Neural cell (in vitro differentiated cells): ENCODE results near the gene LPP. TPM values are rescaled to one million over a fixed set of nuclear protein-coding genes. Genes with fewer than 3 reads are reported as not detected.

Experiments used
- H2AFZ ChIP-seq: fragments of 200-600, 300-800 bp; sonication (generic), shearing (Covaris generic); 2 replicates; pipeline ENCODE4 v1.6.0; 2014; ENCODE audit warnings: low read depth, mild to moderate bottlenecking, antibody characterized with exemption, low read length, moderate library complexity
- H3F3A ChIP-seq: fragments of 200-600 bp; shearing (Covaris generic); 2 replicates; pipeline ENCODE4 v1.6.1; 2016; ENCODE audit warnings: mild to moderate bottlenecking, moderate library complexity, mixed read lengths, antibody characterized with exemption, low read length; ENCODE audit not compliant: insufficient read depth, poor library complexity, severe bottlenecking
- H3K27ac ChIP-seq: fragments of 200-600, 300-800 bp; sonication (generic), shearing (Covaris generic); 2 replicates; pipeline ENCODE4 v1.5.1; 2014; ENCODE audit warnings: mild to moderate bottlenecking, low read length, moderate library complexity
- H3K27me3 ChIP-seq: fragments of 300-800, 200-600 bp; sonication (generic), shearing (Covaris generic); 2 replicates; pipeline ENCODE4 v1.6.0; 2014; ENCODE audit warnings: mild to moderate bottlenecking, low read depth, low read length, moderate library complexity; ENCODE audit not compliant: insufficient read depth
- H3K36me3 ChIP-seq: fragments of 300-800, 200-600 bp; sonication (generic), shearing (Covaris generic); 2 replicates; pipeline ENCODE4 v1.5.1; 2014; ENCODE audit warnings: mild to moderate bottlenecking, antibody characterized with exemption, low read length, moderate library complexity; ENCODE audit not compliant: insufficient read depth
- H3K4me2 ChIP-seq: fragments of 300-800, 200-600 bp; sonication (generic), shearing (Covaris generic); 2 replicates; pipeline ENCODE4 v1.6.0; 2014; ENCODE audit warnings: mild to moderate bottlenecking, low read length
- H3K4me3 ChIP-seq: fragments of 300-800, 200-600 bp; sonication (generic), shearing (Covaris generic); 2 replicates; pipeline ENCODE4 v1.5.1; 2014; ENCODE audit warnings: mild to moderate bottlenecking, low read length, moderate library complexity
- H3K79me2 ChIP-seq: fragments of 200-600 bp; shearing (Covaris generic); replicated peaks from 2 replicates; pipeline ENCODE4 v1.6.0; 2014; ENCODE audit warnings: mild to moderate bottlenecking, low read length, moderate library complexity; ENCODE audit not compliant: insufficient read depth
- H3K9ac ChIP-seq: fragments of 300-800, 200-600 bp; sonication (generic), shearing (Covaris generic); 2 replicates; pipeline ENCODE4 v1.6.1; 2016; ENCODE audit warnings: mild to moderate bottlenecking, low read length, mixed read lengths
- H3K9me2 ChIP-seq: fragments of 200-600 bp; shearing (Covaris generic); 2 replicates; pipeline ENCODE4 v1.6.1; 2016; ENCODE audit warnings: mild to moderate bottlenecking, low read length, mixed read lengths; ENCODE audit not compliant: insufficient read depth
- H3K9me3 ChIP-seq: fragments of 200-600, 300-800 bp; sonication (generic), shearing (Covaris generic); 2 replicates; pipeline ENCODE4 v1.6.1; 2016; ENCODE audit warnings: mild to moderate bottlenecking, mixed run types, low read length, moderate library complexity, mixed read lengths
- H4K20me1 ChIP-seq: fragments of 200-600 bp; shearing (Covaris generic); 2 replicates; pipeline ENCODE4 v1.6.1; 2016; ENCODE audit warnings: mild to moderate bottlenecking, mixed run types; ENCODE audit not compliant: insufficient read depth
- EP300 ChIP-seq: fragments of 450-650 bp; conservative IDR thresholded peaks from 2 replicates; pipeline ENCODE4 v1.6.1; 2014; ENCODE audit warnings: antibody characterized with exemption, mild to moderate bottlenecking, moderate library complexity; ENCODE audit not compliant: poor library complexity, severe bottlenecking
- EZH2 ChIP-seq: fragments of 200-600, 300-800 bp; shearing (Covaris generic), sonication (generic); IDR thresholded peaks from 2 replicates; pipeline ENCODE4 v1.6.1; 2014; ENCODE audit warnings: antibody characterized with exemption, low read length, borderline replicate concordance, mild to moderate bottlenecking; ENCODE audit not compliant: insufficient read depth, poor library complexity, severe bottlenecking
- MXI1 ChIP-seq: fragments of 450-650 bp; conservative IDR thresholded peaks from 2 replicates; pipeline ENCODE4 v1.6.1; 2014; ENCODE audit warnings: antibody characterized with exemption, mild to moderate bottlenecking; ENCODE audit not compliant: poor library complexity, severe bottlenecking
- POLR2AphosphoS5 ChIP-seq: IDR thresholded peaks from 2 replicates; pipeline ENCODE4 v1.6.1; 2012
- RAD21 ChIP-seq: fragments of 450-650 bp; conservative IDR thresholded peaks from 2 replicates; pipeline ENCODE4 v1.6.1; 2014; ENCODE audit warnings: antibody characterized with exemption, mild to moderate bottlenecking, moderate library complexity
- SMC3 ChIP-seq: fragments of 450-650 bp; conservative IDR thresholded peaks from 2 replicates; pipeline ENCODE4 v1.6.1; 2014; ENCODE audit warnings: antibody characterized with exemption, mild to moderate bottlenecking, moderate library complexity; ENCODE audit not compliant: poor library complexity
- TAF1 ChIP-seq: IDR thresholded peaks from 2 replicates; pipeline ENCODE4 v1.6.1; 2012; ENCODE audit warnings: low read depth
- polyA plus RNA-seq: library from polyadenylated mRNA; depleted of rRNA; stranded (reverse); fragments of >200 nt; gene quantifications from 2 replicates; pipeline ENCODE4 v1.2.3, GENCODE V29; 2014
- TF ChIP-seq, protein P1 (sequence below): IDR thresholded peaks from 2 replicates; pipeline ENCODE4 v1.6.1; 2012; ENCODE audit warnings: borderline replicate concordance
- TF ChIP-seq, protein P2 (sequence below): fragments of 450-650 bp; IDR thresholded peaks from 2 replicates; pipeline ENCODE4 v1.5.1; 2014; ENCODE audit warnings: antibody characterized with exemption, mild to moderate bottlenecking, moderate library complexity; ENCODE audit not compliant: poor library complexity, severe bottlenecking

Gene LPP
- polyA plus RNA-seq, 1 donor from 2014 or later = 3.0 TPM

DNA sequence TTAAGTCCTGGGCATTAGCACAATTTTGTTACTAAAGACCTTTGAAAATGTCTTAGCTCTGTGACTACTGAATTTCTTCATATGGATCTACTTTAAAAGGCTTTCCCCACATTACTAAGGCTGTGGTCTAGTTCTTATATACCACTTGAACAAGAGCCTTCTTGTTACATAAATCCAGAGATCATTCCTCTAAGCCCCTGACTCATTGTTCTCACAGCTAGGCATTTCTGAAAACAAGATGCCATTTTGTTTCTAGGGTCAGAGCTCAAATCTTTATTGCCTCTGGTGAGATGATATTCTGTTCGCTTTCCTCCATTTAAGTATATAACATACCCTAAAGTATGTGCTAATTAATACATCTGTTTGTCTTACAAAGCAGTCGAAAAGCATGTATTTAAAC lies 29.8 kb upstream of the LPP start:
- H3K36me3 ChIP-seq = no peaks in the 10 kb centered on the region
- H3K27me3 ChIP-seq = no peaks in the 10 kb centered on the region
- TF ChIP-seq EP300 = no peak
- no peak overlapping the region for H3K27ac ChIP-seq
- H3K79me2 ChIP-seq = no peaks in the 10 kb centered on the region
- no peaks in the 10 kb centered on the region for H3K9me2 ChIP-seq
- no peak overlapping the region for H2AFZ ChIP-seq
- no peak overlapping the region for H3K4me2 ChIP-seq
- H3K9ac ChIP-seq = no peak overlapping the region
- no peak overlapping the region for H3K4me3 ChIP-seq
- H4K20me1 ChIP-seq = no peaks in the 10 kb centered on the region
- H3K9me3 ChIP-seq = no peaks in the 10 kb centered on the region
- no peaks in the 10 kb centered on the region for H3F3A ChIP-seq

DNA sequence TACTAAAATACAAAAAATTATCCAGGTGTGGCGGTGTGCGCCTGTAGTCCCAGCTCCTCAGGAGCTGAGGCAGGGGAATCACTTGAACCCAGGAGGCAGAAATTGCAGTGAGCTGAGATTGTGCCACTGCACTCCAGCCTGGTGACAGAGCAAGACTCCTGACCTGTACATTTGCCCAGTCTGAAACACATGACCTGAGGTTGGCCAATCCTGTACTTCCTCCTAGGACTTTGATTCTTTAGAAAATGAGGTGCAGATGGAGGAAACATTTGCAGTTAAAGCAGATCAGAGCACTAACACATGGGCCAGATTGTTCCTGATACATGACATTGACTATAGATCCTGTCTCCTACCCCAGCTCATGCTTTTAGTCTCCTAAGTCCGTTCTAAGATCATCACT lies 28.9 kb upstream of the LPP start:
- no peaks in the 10 kb centered on the region for H3K27me3 ChIP-seq
- H3K36me3 ChIP-seq = no peaks in the 10 kb centered on the region
- H2AFZ ChIP-seq = no peak overlapping the region
- H3K9ac ChIP-seq = no peak overlapping the region
- H3K27ac ChIP-seq = no peak overlapping the region
- no peaks in the 10 kb centered on the region for H3K9me2 ChIP-seq
- H3K9me3 ChIP-seq = no peaks in the 10 kb centered on the region
- H3K4me3 ChIP-seq = no peak overlapping the region
- H3K4me2 ChIP-seq = no peak overlapping the region
- no peaks in the 10 kb centered on the region for H3K79me2 ChIP-seq
- TF ChIP-seq TAF1 = no peak
- TF ChIP-seq SMC3 = no peak
- TF ChIP-seq EP300 = no peak
- TF ChIP-seq, protein P1, sequence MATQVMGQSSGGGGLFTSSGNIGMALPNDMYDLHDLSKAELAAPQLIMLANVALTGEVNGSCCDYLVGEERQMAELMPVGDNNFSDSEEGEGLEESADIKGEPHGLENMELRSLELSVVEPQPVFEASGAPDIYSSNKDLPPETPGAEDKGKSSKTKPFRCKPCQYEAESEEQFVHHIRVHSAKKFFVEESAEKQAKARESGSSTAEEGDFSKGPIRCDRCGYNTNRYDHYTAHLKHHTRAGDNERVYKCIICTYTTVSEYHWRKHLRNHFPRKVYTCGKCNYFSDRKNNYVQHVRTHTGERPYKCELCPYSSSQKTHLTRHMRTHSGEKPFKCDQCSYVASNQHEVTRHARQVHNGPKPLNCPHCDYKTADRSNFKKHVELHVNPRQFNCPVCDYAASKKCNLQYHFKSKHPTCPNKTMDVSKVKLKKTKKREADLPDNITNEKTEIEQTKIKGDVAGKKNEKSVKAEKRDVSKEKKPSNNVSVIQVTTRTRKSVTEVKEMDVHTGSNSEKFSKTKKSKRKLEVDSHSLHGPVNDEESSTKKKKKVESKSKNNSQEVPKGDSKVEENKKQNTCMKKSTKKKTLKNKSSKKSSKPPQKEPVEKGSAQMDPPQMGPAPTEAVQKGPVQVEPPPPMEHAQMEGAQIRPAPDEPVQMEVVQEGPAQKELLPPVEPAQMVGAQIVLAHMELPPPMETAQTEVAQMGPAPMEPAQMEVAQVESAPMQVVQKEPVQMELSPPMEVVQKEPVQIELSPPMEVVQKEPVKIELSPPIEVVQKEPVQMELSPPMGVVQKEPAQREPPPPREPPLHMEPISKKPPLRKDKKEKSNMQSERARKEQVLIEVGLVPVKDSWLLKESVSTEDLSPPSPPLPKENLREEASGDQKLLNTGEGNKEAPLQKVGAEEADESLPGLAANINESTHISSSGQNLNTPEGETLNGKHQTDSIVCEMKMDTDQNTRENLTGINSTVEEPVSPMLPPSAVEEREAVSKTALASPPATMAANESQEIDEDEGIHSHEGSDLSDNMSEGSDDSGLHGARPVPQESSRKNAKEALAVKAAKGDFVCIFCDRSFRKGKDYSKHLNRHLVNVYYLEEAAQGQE = no peak
- no peak for TF ChIP-seq RAD21
- no peak for TF ChIP-seq POLR2AphosphoS5
- TF ChIP-seq, protein P2, sequence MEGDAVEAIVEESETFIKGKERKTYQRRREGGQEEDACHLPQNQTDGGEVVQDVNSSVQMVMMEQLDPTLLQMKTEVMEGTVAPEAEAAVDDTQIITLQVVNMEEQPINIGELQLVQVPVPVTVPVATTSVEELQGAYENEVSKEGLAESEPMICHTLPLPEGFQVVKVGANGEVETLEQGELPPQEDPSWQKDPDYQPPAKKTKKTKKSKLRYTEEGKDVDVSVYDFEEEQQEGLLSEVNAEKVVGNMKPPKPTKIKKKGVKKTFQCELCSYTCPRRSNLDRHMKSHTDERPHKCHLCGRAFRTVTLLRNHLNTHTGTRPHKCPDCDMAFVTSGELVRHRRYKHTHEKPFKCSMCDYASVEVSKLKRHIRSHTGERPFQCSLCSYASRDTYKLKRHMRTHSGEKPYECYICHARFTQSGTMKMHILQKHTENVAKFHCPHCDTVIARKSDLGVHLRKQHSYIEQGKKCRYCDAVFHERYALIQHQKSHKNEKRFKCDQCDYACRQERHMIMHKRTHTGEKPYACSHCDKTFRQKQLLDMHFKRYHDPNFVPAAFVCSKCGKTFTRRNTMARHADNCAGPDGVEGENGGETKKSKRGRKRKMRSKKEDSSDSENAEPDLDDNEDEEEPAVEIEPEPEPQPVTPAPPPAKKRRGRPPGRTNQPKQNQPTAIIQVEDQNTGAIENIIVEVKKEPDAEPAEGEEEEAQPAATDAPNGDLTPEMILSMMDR = no peak
- no peak for TF ChIP-seq EZH2
- TF ChIP-seq MXI1 = no peak
- no peaks in the 10 kb centered on the region for H4K20me1 ChIP-seq
- H3F3A ChIP-seq = no peaks in the 10 kb centered on the region

DNA sequence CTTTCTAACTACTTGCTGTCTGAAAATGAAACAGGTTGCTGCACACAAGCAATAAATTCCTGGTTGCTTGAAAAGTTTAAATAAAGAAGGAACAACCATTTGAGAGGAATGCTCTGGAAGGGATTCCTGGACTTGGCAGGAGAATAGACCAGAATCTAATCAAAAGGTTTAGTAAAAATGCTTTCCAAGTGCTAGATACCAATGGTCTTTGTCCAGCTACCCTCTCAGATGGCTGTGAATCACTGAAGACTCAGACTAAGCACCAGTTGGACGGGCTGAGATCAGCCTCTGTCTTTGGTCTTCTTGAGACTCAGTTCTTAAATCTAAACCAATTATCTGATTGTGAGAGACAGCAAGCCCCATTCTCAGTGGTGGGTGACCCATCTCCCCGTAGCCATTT lies 27.7 kb upstream of the LPP start:
- H3K4me2 ChIP-seq = no peak overlapping the region
- no peaks in the 10 kb centered on the region for H3K9me3 ChIP-seq
- H3K4me3 ChIP-seq = no peak overlapping the region
- no peak overlapping the region for H3K9ac ChIP-seq
- TF ChIP-seq SMC3 (no peak), EP300 (no peak), TAF1 (no peak), EZH2 (no peak), RAD21 (no peak), POLR2AphosphoS5 (no peak), MXI1 (no peak)
- TF ChIP-seq, protein P2 = no peak
- TF ChIP-seq, protein P1 = no peak
- no peaks in the 10 kb centered on the region for H4K20me1 ChIP-seq
- no peaks in the 10 kb centered on the region for H3K9me2 ChIP-seq
- H3K36me3 ChIP-seq = no peaks in the 10 kb centered on the region
- H3F3A ChIP-seq = no peaks in the 10 kb centered on the region
- no peaks in the 10 kb centered on the region for H3K27me3 ChIP-seq
- H3K79me2 ChIP-seq = no peaks in the 10 kb centered on the region
- H3K27ac ChIP-seq = no peak overlapping the region
- no peak overlapping the region for H2AFZ ChIP-seq
